ENCODE data around the gene ERAP2.
A peak's percentile ranks its signal among the peaks of the same experiment; 100 is the strongest.

Gene ERAP2

DNA sequence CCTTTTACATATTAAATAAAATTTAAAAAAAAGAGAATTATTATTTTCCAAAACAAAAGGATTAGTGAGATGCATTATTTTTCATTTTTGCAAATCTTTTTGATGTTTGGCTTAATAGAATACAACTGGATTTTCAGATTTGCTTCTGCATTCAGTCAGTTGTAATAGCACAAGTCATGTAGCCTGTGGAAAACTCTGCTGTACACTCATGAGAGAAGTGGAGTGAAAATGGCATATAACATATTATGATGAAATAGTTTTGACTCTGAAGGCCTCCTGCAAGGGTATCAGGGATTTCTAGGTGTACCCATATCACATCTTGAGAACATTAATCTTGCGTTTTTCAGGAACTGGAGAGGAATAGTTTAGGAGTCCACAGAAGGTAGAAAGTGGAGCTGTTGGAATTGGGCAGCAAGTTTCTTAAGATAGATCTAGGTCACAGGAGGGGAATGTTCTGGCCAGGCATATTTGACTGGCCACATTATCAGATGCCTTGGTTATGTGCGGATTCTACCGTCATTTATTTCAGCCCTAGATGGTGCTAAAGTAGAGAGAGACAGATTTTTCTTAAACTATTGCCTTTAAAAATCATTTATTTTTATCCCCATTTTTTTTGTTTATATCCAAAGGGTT is 75.9 kb downstream of the ERAP2 start:
- DNase-seq (ENCODE audit: insufficient read length, low spot score) (no peak), FAIRE-seq (no peak)

DNA sequence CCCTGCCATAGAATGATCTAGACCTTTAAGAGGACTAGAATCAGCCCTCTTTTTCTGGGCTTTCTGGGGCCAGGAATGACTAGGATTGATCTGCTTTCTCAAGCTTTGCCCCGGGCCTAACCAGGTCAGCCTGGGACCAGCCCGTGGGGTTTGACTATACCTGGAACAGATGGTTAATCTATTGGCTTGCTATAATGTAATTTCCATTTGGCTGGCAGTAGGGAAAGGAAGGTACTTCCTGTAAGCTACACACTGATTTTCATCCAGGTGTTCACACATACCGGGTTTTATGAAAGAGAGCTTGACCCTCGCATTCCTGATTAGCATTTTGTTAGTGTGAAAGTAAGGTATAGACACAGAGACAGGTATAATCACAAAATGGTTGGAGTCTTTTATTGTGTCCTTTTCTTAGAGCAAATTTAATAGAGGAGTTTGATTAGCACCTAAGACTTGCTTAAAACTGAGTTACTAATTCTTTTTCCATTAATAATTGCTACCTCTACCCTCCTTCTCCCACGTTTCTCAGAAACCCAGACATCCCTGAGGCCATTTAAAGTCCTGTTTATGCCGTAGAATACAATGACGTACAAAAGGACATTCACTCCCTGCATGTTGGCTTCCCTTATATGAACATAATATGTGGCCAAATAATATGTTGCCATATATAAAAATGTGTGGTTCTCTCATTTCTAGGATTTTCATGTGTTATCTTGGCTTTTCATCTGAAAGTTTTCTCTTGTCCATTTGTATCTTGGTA is 76.9 kb downstream of the ERAP2 start:
- FAIRE-seq (no peak), DNase-seq (ENCODE audit: insufficient read length, low spot score) (no peak)

DNA sequence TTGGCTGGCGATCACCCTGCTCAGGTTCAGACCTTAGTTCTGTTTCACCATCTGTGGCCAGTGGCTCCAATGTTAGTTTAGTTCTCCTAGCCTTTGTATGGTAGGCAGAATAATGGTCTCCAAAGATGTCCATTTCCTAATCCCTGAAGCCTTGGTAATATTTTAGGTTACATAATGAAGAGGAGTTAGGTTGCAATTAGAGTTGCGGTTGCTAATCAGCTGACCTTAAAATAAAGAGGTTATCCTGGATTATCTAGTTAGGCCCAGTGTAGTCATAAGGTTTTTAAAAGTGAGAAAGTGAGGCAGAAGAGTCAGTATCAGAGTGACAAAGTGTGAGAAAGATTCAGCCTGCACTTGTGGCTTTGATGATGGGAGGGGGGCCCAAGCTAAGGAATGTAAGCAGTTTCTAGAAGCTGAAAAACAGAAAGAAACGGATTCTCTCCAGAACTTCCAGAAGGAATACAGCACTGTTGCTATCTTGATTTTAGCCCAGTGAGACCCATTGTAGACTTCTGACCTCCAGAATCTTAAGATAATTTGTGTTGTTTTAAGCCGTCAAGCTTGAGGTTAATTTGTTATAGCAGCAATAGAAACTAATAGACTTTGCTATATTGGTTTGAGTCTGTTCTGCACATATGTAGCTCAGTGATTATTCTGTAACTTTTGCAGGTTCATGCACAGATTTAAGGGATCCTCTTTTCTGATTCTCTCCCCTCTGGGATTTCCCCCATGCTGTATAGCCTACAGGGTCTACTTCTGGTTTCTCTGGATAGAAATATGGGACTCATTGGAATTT is 81.2 kb downstream of the ERAP2 start:
- FAIRE-seq (no peak), DNase-seq (ENCODE audit: insufficient read length, low spot score) (no peak)

DNA sequence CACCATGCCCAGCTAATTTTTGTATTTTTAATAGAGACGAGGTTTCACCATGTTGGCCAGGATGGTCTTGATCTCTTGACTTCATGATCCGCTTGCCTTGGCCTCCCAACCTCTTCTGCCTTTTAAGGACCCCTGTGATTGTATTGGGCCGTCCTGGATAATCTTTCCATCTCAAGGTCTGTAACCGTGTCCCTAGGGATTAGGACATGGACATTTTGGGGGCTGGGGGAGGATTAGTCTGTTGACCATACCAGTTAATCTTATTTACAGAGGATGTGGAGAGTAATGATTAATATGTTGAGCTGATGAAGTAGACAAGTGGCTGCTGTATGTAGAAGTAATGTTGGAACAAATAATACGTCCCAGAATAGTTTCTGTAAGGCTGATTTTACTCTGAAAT is 82.7 kb downstream of the ERAP2 start:
- no peak for DNase-seq (ENCODE audit: insufficient read length, low spot score)
- FAIRE-seq, result no peak

DNA sequence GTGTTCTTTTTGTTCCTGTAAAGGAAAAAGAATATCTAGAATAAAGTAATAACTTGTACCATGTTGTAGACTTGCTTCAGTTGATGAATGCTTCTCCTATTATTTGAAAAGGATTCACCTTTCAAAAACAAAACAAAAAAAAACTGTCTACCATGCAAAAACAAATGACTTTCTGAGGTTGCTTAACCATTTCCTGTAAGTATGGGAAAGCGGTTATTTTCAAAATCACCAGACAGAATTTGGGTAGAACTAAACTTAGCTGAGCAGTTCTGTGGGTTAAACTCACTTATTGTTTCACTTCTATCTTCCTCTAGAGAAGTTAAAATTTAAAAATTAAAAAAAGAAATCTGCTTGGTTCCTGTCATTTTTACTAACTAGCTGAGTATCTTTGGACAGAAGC is 84.8 kb downstream of the ERAP2 start:
- FAIRE-seq (no peak), DNase-seq (ENCODE audit: insufficient read length, low spot score) (no peak)

DNA sequence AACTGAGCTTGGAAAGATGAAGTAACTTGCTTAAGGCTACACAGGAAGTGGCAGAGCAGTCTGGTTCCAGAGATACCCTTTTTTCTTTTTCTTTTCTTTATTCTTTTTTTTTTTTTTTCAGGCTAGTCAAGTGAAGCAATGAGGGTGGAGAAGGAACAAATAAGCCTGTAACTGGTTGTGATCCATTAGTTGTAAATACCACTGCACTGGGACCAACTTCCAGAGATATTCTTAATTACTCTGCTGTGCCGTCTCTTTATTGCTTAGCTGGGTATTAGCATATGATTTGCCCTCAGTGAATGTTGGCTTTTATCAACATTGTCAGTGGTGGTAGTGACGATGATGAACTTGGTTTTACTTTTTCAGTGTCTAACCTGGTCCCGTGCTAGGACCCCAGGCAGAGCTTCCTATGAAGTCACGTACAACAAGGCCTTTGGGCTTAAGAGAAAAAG is 86.3 kb downstream of the ERAP2 start:
- no peak for FAIRE-seq
- no peak for DNase-seq (ENCODE audit: insufficient read length, low spot score)

DNA sequence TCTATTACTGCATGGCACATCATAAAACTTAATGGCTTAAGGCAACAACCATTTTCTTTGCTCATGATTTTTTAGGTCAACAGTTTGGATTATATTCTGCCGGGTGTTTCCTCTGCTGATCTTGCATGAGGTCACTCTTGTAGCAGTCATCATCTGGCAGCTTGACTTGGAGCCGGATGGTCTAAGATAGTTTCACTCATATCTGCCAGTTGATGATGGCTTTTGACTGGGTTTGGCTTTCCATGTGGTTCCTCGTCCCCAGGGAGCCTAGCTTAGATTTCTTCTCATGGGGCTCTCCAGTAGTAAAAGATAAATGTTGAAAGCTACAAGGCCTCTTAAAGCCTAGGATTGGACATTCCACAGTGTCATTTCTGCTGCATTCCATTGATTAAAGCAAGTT is 87.0 kb downstream of the ERAP2 start:
- FAIRE-seq (no peak), DNase-seq (ENCODE audit: insufficient read length, low spot score) (no peak)

DNA sequence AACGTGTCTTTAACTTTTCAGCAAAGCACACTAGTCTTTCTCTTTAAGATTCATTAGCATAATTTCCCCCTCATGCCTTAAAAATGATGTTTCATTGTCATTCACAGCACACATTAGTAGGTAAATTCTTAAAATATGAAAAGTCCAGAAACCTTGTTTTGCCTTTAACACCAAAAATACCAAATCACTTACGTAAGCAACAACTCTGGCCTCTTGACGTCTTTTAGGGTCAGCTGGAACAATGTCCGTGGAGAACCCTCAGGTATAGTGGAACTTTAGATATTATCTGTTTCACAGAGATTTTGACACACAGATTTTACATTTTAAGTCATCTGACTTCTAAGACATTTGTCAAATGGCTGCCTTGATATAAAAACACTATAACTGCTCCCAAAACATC is 90.5 kb downstream of the ERAP2 start:
- FAIRE-seq (no peak), DNase-seq (ENCODE audit: insufficient read length, low spot score) (no peak)

DNA sequence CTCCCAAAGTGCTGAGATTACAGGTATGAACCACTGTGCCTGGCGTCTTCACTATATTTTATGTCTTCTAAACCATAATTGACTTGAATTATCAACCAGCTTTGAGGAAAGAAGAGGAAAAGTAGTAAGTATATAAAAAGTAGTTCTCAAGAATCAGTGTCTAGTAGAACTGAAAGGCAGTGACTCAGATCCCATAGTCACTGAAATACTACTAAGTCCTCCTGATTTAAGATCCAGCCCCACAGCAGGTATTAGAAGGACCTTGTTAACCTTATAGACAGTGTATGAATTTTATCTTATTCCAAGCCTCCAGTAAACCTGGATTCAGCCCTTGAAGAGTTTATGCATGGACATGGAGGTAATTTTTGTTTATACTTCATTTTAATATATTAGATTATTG is 91.1 kb downstream of the ERAP2 start:
- DNase-seq (ENCODE audit: insufficient read length, low spot score) (no peak), FAIRE-seq (no peak)

DNA sequence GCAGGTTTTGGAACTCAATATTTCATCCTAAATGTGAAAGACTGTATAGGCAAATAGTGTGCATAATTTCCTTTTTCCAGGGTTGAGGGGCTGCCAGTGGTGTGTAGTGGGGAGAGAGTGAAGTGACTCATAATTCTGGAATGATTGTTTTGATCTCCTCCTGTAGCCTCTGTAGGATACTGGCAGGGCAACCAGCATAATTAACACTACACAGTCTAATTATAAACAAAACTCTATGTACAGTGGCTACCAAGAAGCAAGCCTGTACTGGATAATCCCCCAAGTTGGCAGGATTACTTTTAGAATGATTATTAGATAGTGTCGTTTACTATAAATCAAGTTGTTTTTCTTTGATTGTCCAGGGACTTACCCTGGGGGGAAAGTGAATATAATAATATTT is 91.8 kb downstream of the ERAP2 start:
- no peak for FAIRE-seq
- peak; percentile 42 for DNase-seq (ENCODE audit: insufficient read length, low spot score)

DNA sequence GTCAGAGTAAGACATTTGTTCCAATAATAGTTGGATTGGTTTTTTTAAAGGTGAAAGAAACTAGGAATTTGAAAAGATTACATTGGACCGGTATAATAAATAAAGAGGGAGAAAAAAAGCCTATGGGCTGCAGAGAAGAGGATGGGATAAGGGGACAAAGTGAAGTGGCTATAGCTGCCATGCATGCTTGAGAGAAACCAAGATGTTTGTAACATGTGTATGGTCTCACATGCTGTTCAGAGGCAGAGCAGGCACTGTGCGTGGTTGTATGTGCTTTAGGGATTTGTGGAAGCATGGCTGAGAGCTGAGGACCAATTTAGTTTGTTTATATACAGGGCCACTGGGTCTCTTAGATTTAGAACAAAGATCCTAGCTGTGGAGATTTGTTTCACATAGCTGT is 92.3 kb downstream of the ERAP2 start:
- DNase-seq (ENCODE audit: insufficient read length, low spot score) (no peak), FAIRE-seq (no peak)
